Measurements from ENCODE around the gene IFNL3. TPM values are rescaled to one million over a fixed set of nuclear protein-coding genes. Genes with fewer than 3 reads are reported as not detected.

IFNL3 gene
- total RNA-seq, 1 experiment from 2014 or later: not detected

DNA sequence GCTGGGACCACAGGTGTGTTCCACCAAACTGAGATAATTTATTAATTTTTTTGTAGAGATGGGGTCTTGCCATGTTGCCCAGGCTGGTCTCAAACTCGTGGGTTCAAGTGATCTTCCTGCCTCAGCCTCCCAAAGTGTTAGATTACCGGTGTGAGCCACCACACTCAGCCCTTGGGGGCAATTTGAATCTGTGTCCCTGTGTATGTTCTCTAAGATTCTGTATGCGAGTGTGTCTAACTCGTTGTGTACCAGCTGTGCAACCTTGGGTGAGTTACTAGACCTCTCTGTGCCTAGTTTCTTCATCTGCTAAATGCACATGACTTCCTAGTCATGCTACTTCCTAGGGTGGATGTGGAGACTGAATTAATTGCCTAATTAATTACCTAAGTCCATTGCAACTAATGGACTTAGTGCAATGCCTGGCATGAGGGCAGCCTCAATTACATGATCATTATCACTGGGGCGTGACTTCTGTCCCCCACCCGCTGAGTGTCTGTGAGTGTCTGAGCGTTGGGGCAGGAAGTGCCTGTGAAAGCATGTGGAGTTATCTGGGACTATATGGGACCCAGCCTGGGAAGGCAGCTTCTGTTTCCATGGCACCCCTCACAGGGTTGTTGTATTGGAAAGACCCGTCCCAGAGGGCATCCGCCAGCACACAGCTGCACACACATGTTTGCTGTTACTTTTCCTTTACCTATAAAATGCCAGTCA, 49.8 kb downstream of the IFNL3 start:
- no peaks in the 10 kb centered on the region for H3K36me3 ChIP-seq (ENCODE audit: low read depth)
- CTCF ChIA-PET: interaction anchor here (0.6 to 1.0 kb wide), 2 partner anchors 56 to 73 kb away, joined by 3 to 4 read pairs; no protein-coding TSS in a partner anchor
- intact Hi-C loops (cut with micrococcal nuclease; ENCODE audit: unreplicated experiment): no loop called here
- H3K27ac ChIP-seq: peak overlapping the region; percentile 65
- peak overlapping the region; percentile 47; the same call in 1 of the 2 replicates for H3K4me3 ChIP-seq
- no peaks in the 10 kb centered on the region for H3K27me3 ChIP-seq (ENCODE audit: insufficient read depth, low read depth)
- no peaks in the 10 kb centered on the region for H3K79me2 ChIP-seq (ENCODE audit: low read depth)
- H3K9me3 ChIP-seq (ENCODE audit: insufficient read depth, low read depth): no peaks in the 10 kb centered on the region
- H3F3A ChIP-seq (ENCODE audit: insufficient read depth, low read depth): peaks cover 41% of the 10 kb centered on the region
- POLR2A ChIA-PET (ENCODE audit: unreplicated experiment): interaction anchor here (0.7 kb wide), 1 partner anchor 233 kb away, joined by 4 read pairs; no protein-coding TSS in a partner anchor
- TF ChIP-seq EZH2 (IDR thresholded peaks at IDR 0.05; ENCODE audit: low read depth): no peak
- TF ChIP-seq, protein P1, sequence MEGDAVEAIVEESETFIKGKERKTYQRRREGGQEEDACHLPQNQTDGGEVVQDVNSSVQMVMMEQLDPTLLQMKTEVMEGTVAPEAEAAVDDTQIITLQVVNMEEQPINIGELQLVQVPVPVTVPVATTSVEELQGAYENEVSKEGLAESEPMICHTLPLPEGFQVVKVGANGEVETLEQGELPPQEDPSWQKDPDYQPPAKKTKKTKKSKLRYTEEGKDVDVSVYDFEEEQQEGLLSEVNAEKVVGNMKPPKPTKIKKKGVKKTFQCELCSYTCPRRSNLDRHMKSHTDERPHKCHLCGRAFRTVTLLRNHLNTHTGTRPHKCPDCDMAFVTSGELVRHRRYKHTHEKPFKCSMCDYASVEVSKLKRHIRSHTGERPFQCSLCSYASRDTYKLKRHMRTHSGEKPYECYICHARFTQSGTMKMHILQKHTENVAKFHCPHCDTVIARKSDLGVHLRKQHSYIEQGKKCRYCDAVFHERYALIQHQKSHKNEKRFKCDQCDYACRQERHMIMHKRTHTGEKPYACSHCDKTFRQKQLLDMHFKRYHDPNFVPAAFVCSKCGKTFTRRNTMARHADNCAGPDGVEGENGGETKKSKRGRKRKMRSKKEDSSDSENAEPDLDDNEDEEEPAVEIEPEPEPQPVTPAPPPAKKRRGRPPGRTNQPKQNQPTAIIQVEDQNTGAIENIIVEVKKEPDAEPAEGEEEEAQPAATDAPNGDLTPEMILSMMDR (conservative IDR thresholded peaks at IDR 0.05): no peak
- no peaks in the 10 kb centered on the region for H3K9me2 ChIP-seq (ENCODE audit: insufficient read depth)
- no TSS peak for BruUV-seq (replicated peaks)
- H3K4me2 ChIP-seq: peak overlapping the region; percentile 73
- H4K20me1 ChIP-seq (ENCODE audit: insufficient read depth): no peaks in the 10 kb centered on the region
- H2AFZ ChIP-seq: no peak overlapping the region
- peaks cover 56% of the 10 kb centered on the region for H3K4me1 ChIP-seq (replicated peaks; ENCODE audit: insufficient read depth)
- peak; percentile 32 to 61 for DNase-seq

DNA sequence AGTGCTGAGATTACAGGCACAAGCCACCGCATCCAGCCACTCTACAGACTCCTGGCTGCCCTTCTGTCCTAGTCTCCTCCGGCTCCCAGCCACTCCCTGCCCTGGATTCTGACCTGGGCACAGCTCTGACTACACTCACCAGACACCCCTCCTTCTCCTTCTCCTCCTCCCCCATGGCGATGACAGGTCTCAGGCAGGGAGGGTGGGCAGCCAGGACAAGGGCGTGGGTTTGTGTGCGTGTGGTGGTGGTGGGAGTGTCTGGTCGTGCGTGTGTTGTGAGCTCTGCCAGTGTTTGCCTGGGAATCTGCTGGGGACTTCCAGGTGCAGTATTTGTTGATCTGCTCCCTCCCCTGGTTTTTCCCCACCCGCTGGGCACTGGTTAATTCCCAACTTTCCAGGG, 51.0 kb downstream of the IFNL3 start:
- no peaks in the 10 kb centered on the region for H3K79me2 ChIP-seq (ENCODE audit: low read depth)
- H3F3A ChIP-seq (ENCODE audit: insufficient read depth, low read depth): peaks cover 40% of the 10 kb centered on the region
- H3K36me3 ChIP-seq (ENCODE audit: low read depth): no peaks in the 10 kb centered on the region
- no peak overlapping the region for H3K27ac ChIP-seq
- TF ChIP-seq EZH2 (IDR thresholded peaks at IDR 0.05; ENCODE audit: low read depth): no peak
- TF ChIP-seq, protein P1 (conservative IDR thresholded peaks at IDR 0.05): no peak
- POLR2A ChIA-PET (ENCODE audit: unreplicated experiment): no interaction called here
- no peaks in the 10 kb centered on the region for H3K9me3 ChIP-seq (ENCODE audit: insufficient read depth, low read depth)
- H3K4me1 ChIP-seq (replicated peaks; ENCODE audit: insufficient read depth): peaks cover 55% of the 10 kb centered on the region
- H3K4me2 ChIP-seq: peak overlapping the region; percentile 36
- no peaks in the 10 kb centered on the region for H3K9me2 ChIP-seq (ENCODE audit: insufficient read depth)
- no peak overlapping the region for H2AFZ ChIP-seq
- no peak overlapping the region for H3K4me3 ChIP-seq
- H3K27me3 ChIP-seq (ENCODE audit: insufficient read depth, low read depth): no peaks in the 10 kb centered on the region
- no TSS peak for BruUV-seq (replicated peaks)
- peak in 1 of 2 experiments; percentile 18 for DNase-seq
- CTCF ChIA-PET: no interaction called here
- H4K20me1 ChIP-seq (ENCODE audit: insufficient read depth): no peaks in the 10 kb centered on the region
- intact Hi-C loops (cut with micrococcal nuclease; ENCODE audit: unreplicated experiment): no loop called here

Other genes with a start within 250 kb of the IFNL3 start
- gene FBXO27, start 212.5 kb downstream of the IFNL3 start, total RNA-seq (2021): 48.5 and 88.9 TPM in 2 replicates
- gene ACP7, start 160.6 kb downstream of the IFNL3 start, total RNA-seq (2021): 3.8 and 5.4 TPM in 2 replicates
- 77.8 and 90.2 TPM in 2 replicates for gene PAK4, start 119.2 kb downstream of the IFNL3 start, total RNA-seq (2021)
- 22.7 and 23.2 TPM in 2 replicates for gene NCCRP1, start 48.0 kb downstream of the IFNL3 start, total RNA-seq (2021)
- gene SYCN, start 40.7 kb downstream of the IFNL3 start, total RNA-seq (2021): not detected in 2 replicates
- gene IFNL4, start 3.9 kb upstream of the IFNL3 start, total RNA-seq (2021): not detected in 2 replicates
- gene IFNL2, start 23.4 kb upstream of the IFNL3 start, total RNA-seq (2021): not detected in 2 replicates
- gene IFNL1, start 51.4 kb upstream of the IFNL3 start, total RNA-seq (2021): not detected in 2 replicates
- gene LRFN1, start 75.9 kb upstream of the IFNL3 start, total RNA-seq (2021): 2.3 and 4.0 TPM in 2 replicates
- gene GMFG, start 91.0 kb upstream of the IFNL3 start, total RNA-seq (2021): 0.78 TPM in 1 of 2 replicates, not detected in the other
- 152 and 163 TPM in 2 replicates for gene SAMD4B, start 97.4 kb upstream of the IFNL3 start, total RNA-seq (2021)
- gene PAF1, start 146.1 kb upstream of the IFNL3 start, total RNA-seq (2021): 54.3 and 61.1 TPM in 2 replicates
- gene MED29, start 146.4 kb upstream of the IFNL3 start, total RNA-seq (2021): 18.6 and 30.9 TPM in 2 replicates
- gene ZFP36, start 161.8 kb upstream of the IFNL3 start, total RNA-seq (2021): 31.0 and 36.3 TPM in 2 replicates
- 26.1 and 32.1 TPM in 2 replicates for gene PLEKHG2, start 167.7 kb upstream of the IFNL3 start, total RNA-seq (2021)
- 2,510 and 2,860 TPM in 2 replicates for gene RPS16, start 190.9 kb upstream of the IFNL3 start, total RNA-seq (2021)
- gene SUPT5H, start 200.6 kb upstream of the IFNL3 start, total RNA-seq (2021): 99.7 and 118 TPM in 2 replicates
- 85.5 and 95.9 TPM in 2 replicates for gene TIMM50, start 235.8 kb upstream of the IFNL3 start, total RNA-seq (2021)

Data from PC-9 (cell line).